ENCODE results near the gene MEGF6. TPM values are rescaled to one million over a fixed set of nuclear protein-coding genes. Genes with fewer than 3 reads are reported as not detected.

MEGF6 gene
- total RNA-seq, 1 experiment from 2014 or later = 14.3 TPM

DNA sequence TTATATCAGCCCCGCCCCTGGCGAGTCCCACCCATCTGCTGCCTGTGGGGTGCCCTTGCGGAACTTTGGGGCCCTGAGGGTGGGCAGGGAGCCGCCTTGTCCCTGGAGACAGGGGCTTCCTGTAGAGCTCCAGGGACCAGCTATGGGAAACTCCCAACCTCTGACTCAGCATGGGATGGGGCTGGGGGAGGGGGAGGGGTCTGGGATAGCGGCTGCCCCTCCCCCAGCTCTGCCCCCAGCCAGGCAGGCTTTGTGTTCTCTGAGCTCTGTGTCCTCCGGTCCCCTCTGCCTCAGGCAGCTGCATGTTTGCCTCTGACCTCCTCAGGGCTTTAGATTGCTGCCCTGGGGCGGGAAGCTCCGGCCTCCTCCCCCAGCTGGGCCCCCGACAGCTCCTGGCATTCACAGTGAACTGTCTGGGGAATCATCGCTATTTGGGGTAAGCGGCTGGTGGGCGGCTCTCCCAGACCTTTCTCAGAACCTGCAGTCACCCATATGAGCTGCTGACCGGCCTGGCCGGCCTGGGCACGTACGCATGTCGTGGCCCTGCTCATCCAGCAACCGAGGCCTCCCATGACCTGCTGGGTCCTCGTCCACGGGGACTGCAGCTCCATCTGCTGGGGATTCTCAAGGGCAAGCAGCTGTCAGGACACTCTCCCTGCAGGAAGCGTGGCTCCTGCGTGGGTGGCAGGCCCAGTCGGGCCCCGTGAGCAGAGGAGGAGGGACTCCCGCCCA is 139.8 kb downstream of the MEGF6 start:
- no peak overlapping the region for H3K4me3 Mint-ChIP-seq (ENCODE audit: unreplicated experiment)
- ChIA-PET CTCF (interaction anchor here (0.6 to 4.0 kb wide), 12 partner anchors 8 to 1044 kb away, joined by 3 to 53 read pairs (median 4); no protein-coding TSS in a partner anchor), POLR2A (interaction anchor here (1.1 to 1.2 kb wide), 2 partner anchors 18 to 959 kb away, joined by 3 to 4 read pairs; no protein-coding TSS in a partner anchor)
- no peaks in the 10 kb centered on the region for H3K27me3 Mint-ChIP-seq (ENCODE audit: insufficient read depth, unreplicated experiment)
- H3K27ac Mint-ChIP-seq (ENCODE audit: low read depth, unreplicated experiment) = no peak overlapping the region
- intact Hi-C loops (cut with micrococcal nuclease) = loop anchor here (1.0 kb wide), 1 partner anchor 18 kb away; no protein-coding TSS in a partner anchor
- peak; percentile 53 for DNase-seq (ENCODE audit: unreplicated experiment)
- peaks cover 22% of the 10 kb centered on the region for H3K4me1 Mint-ChIP-seq (ENCODE audit: insufficient read depth, unreplicated experiment)
- TF ChIP-seq, protein P1, sequence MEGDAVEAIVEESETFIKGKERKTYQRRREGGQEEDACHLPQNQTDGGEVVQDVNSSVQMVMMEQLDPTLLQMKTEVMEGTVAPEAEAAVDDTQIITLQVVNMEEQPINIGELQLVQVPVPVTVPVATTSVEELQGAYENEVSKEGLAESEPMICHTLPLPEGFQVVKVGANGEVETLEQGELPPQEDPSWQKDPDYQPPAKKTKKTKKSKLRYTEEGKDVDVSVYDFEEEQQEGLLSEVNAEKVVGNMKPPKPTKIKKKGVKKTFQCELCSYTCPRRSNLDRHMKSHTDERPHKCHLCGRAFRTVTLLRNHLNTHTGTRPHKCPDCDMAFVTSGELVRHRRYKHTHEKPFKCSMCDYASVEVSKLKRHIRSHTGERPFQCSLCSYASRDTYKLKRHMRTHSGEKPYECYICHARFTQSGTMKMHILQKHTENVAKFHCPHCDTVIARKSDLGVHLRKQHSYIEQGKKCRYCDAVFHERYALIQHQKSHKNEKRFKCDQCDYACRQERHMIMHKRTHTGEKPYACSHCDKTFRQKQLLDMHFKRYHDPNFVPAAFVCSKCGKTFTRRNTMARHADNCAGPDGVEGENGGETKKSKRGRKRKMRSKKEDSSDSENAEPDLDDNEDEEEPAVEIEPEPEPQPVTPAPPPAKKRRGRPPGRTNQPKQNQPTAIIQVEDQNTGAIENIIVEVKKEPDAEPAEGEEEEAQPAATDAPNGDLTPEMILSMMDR (IDR thresholded peaks at IDR 0.05; ENCODE audit: unreplicated experiment) = peak; percentile 29
- no peaks in the 10 kb centered on the region for H3K36me3 Mint-ChIP-seq (ENCODE audit: insufficient read depth, unreplicated experiment)
- no peaks in the 10 kb centered on the region for H3K9me3 Mint-ChIP-seq (ENCODE audit: unreplicated experiment)
- no TSS peak for BruUV-seq (replicated peaks)

DNA sequence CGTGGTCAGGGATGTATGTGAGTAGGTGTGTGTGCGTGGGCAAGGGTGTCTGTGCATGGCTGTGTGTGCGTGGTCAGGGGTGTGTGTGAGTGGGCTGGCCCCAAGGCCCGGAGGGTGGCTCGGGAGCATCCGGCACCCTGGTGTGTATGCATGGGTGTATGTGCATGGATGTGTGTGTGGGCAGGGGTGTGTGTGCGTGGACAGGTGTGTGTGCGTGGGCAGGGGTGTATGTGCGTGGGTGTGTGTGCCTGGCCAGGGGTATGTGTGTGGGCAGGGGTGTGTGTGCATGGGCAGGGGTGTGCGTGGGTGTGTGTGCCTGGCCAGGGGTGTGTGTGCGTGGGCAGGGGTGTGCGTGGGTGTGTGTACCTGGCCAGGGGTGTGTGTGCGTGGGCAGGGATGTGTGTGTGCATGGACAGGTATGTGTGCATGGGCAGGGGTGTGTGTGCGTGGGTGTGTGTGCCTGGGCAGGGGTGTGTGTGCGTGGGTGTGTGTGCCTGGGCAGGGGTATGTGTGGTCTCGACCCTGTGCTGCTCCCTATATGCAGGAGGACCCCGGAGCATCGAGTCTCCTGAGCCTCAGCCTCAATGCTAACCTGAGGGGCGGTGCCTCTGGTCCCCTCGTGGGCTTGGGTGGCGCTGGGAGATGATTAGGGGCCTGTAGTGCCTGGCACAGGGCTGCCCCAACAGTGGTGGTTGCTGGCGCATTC is 140.5 kb downstream of the MEGF6 start:
- Mint-ChIP-seq H3K9me3 (ENCODE audit: unreplicated experiment) (no peaks in the 10 kb centered on the region), H3K36me3 (ENCODE audit: insufficient read depth, unreplicated experiment) (no peaks in the 10 kb centered on the region), H3K4me3 (ENCODE audit: unreplicated experiment) (no peak overlapping the region), H3K4me1 (ENCODE audit: insufficient read depth, unreplicated experiment) (peaks cover 22% of the 10 kb centered on the region), H3K27ac (ENCODE audit: low read depth, unreplicated experiment) (peak overlapping the region; percentile 2), H3K27me3 (ENCODE audit: insufficient read depth, unreplicated experiment) (no peaks in the 10 kb centered on the region)
- intact Hi-C loops (cut with micrococcal nuclease) = no loop called here
- POLR2A ChIA-PET = interaction anchor here (1.2 kb wide), 1 partner anchor 17 kb away, joined by 4 read pairs; no protein-coding TSS in a partner anchor
- TF ChIP-seq, protein P1 (IDR thresholded peaks at IDR 0.05; ENCODE audit: unreplicated experiment) = no peak
- BruUV-seq (replicated peaks) = no TSS peak
- CTCF ChIA-PET = interaction anchor here (1.3 to 4.0 kb wide), 5 partner anchors 8 to 151 kb away, joined by 3 to 53 read pairs (median 5); no protein-coding TSS in a partner anchor
- no peak for DNase-seq (ENCODE audit: unreplicated experiment)

DNA sequence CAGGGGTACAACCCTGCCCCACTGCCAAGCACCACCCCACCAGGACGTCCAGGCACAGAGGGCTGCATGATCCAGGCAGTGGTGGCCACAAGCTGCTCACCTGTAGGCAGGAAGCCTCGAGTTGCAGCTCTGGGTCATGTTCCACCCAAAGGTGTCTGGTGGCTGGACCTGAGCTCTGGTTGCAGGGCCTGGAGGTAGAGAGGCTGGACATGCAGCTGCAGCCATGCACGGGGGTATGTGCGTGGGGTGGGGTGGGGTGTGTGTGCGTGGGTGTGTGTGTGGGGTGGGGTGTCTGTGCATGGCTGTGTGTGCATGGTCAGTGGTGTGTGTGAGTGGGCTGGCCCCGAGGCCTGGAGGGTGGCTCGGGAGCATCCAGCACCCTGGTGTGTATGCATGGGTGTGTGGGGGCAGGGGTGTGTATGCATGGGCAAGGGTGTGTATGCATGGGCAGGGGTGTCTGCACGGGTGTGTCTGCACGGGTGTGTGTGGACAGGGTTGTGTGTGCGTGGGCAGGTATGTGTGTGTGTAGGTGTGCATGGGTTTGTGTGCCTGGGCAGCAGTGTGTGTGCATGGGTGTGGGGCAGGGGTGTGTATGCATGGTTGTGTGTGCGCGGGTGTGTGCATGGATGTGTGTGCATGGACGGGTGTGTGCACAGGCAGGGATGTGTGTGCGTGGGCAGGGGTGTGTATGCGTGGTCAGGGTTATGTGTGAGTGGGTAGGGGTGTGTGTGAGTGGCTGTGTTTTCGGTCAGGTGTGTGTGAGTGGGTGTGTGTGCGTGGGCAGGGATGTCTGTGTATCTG is 141.3 kb downstream of the MEGF6 start:
- ChIA-PET POLR2A (no interaction called here), CTCF (interaction anchor here (0.6 to 2.1 kb wide), 2 partner anchors 17 to 145 kb away, joined by 4 to 11 read pairs; no protein-coding TSS in a partner anchor)
- no peaks in the 10 kb centered on the region for H3K27me3 Mint-ChIP-seq (ENCODE audit: insufficient read depth, unreplicated experiment)
- H3K4me1 Mint-ChIP-seq (ENCODE audit: insufficient read depth, unreplicated experiment) = peaks cover 22% of the 10 kb centered on the region
- no peak for DNase-seq (ENCODE audit: unreplicated experiment)
- H3K36me3 Mint-ChIP-seq (ENCODE audit: insufficient read depth, unreplicated experiment) = no peaks in the 10 kb centered on the region
- BruUV-seq (replicated peaks) = no TSS peak
- peak overlapping the region; percentile 2 for H3K27ac Mint-ChIP-seq (ENCODE audit: low read depth, unreplicated experiment)
- no peaks in the 10 kb centered on the region for H3K9me3 Mint-ChIP-seq (ENCODE audit: unreplicated experiment)
- TF ChIP-seq, protein P1 (IDR thresholded peaks at IDR 0.05; ENCODE audit: unreplicated experiment) = no peak
- H3K4me3 Mint-ChIP-seq (ENCODE audit: unreplicated experiment) = no peak overlapping the region
- intact Hi-C loops (cut with micrococcal nuclease) = no loop called here

Measured in MCF 10A (cell line).